GM23338 (cell line): ENCODE data around the gene WDR37. TPM values are rescaled to one million over a fixed set of nuclear protein-coding genes. Genes with fewer than 3 reads are reported as not detected.

ENCODE experiments used
- ATAC-seq: fragments of 200-7000 bp; cut with Tn5 transposase; 3 replicates; pipeline ENCODE4 v1.9.1; 2020
- DNase-seq: peaks from one replicate; pipeline ENCODE4 v3.0.0-alpha.2; 2015; ENCODE audit warnings: low spot score
- H2AFZ ChIP-seq: fragments of 200-600 bp; sonication (generic); 2 replicates; pipeline ENCODE4 v1.8.0; 2016; ENCODE audit warnings: antibody characterized with exemption, mild to moderate bottlenecking, moderate library complexity
- H3F3A ChIP-seq: fragments of 200-600 bp; sonication (generic); replicated peaks from 2 replicates; pipeline ENCODE4 v1.8.0; 2017; ENCODE audit warnings: antibody characterized with exemption, mixed run types, low read depth
- H3K27ac ChIP-seq: fragments of 200-600 bp; sonication (generic); 2 replicates; pipeline ENCODE4 v1.6.1; 2016; ENCODE audit warnings: low read depth
- H3K27me3 ChIP-seq: fragments of 200-600 bp; sonication (generic); 2 replicates; pipeline ENCODE4 v1.8.0; 2016; ENCODE audit warnings: mild to moderate bottlenecking, mixed run types, moderate library complexity; ENCODE audit not compliant: insufficient read depth
- H3K36me3 ChIP-seq: fragments of 200-600 bp; sonication (generic); 2 replicates; pipeline ENCODE4 v1.8.0; 2016; ENCODE audit warnings: mild to moderate bottlenecking; ENCODE audit not compliant: insufficient read depth
- H3K4me1 ChIP-seq: fragments of 200-600 bp; sonication (generic); 2 replicates; pipeline ENCODE4 v1.8.0; 2016; ENCODE audit warnings: mild to moderate bottlenecking, moderate library complexity; ENCODE audit not compliant: insufficient read depth
- H3K4me2 ChIP-seq: fragments of 200-600 bp; sonication (generic); 2 replicates; pipeline ENCODE4 v1.7.1; 2017; ENCODE audit warnings: mixed run types
- H3K4me3 ChIP-seq: fragments of 200-600 bp; sonication (generic); 2 replicates; pipeline ENCODE4 v1.6.1; 2016; ENCODE audit warnings: mixed run types
- H3K79me2 ChIP-seq: fragments of 200-600 bp; sonication (generic); replicated peaks from 2 replicates; pipeline ENCODE4 v1.8.0; 2017; ENCODE audit warnings: mild to moderate bottlenecking; ENCODE audit not compliant: insufficient read depth
- H3K9me2 ChIP-seq: fragments of 200-600 bp; sonication (generic); 2 replicates; pipeline ENCODE4 v1.8.0; 2017; ENCODE audit not compliant: insufficient read depth
- H4K20me1 ChIP-seq: fragments of 200-600 bp; sonication (generic); replicated peaks from 2 replicates; pipeline ENCODE4 v1.8.0; 2017; ENCODE audit warnings: mild to moderate bottlenecking; ENCODE audit not compliant: insufficient read depth
- H3K27ac Mint-ChIP-seq: 2 replicates; pipeline ENCODE4 v1.8.0; 2020; ENCODE audit warnings: inconsistent platforms, mild to moderate bottlenecking, moderate library complexity, mixed read lengths
- H3K27me3 Mint-ChIP-seq: 3 replicates; pipeline ENCODE4 v1.8.0; 2022; ENCODE audit warnings: low read depth, mild to moderate bottlenecking, moderate library complexity, mixed read lengths, inconsistent platforms; ENCODE audit not compliant: insufficient read depth, poor library complexity
- H3K36me3 Mint-ChIP-seq: 3 replicates; pipeline ENCODE4 v1.8.0; 2021; ENCODE audit warnings: low read depth, mild to moderate bottlenecking, inconsistent platforms, moderate library complexity, mixed read lengths
- H3K4me1 Mint-ChIP-seq: 3 replicates; pipeline ENCODE4 v1.8.0; 2020; ENCODE audit warnings: mild to moderate bottlenecking, inconsistent platforms, mixed read lengths
- H3K4me3 Mint-ChIP-seq: 3 replicates; pipeline ENCODE4 v1.8.0; 2021; ENCODE audit warnings: moderate library complexity, mild to moderate bottlenecking, inconsistent platforms, mixed read lengths
- H3K9me3 Mint-ChIP-seq: 3 replicates; pipeline ENCODE4 v1.8.0; 2020; ENCODE audit warnings: moderate library complexity, mild to moderate bottlenecking, inconsistent platforms, mixed read lengths
- CTCF ChIP-seq, 2 experiments: fragments of 200-600 bp in 1 of 2; sonication (generic) in 1 of 2; conservative IDR thresholded peaks; 2 replicates each; pipeline versions ENCODE4 v1.5.1 to v1.6.1; 2016 to 2017; ENCODE audit warnings: antibody characterized with exemption in 2 of 2, low read depth in 2 of 2, mild to moderate bottlenecking in 2 of 2, moderate library complexity in 1 of 2
- EZH2 ChIP-seq: fragments of 200-600 bp; sonication (generic); IDR thresholded peaks from one replicate; pipeline ENCODE4 v1.8.0; 2017; ENCODE audit warnings: antibody characterized with exemption, mild to moderate bottlenecking, low read depth; ENCODE audit not compliant: unreplicated experiment
- EZH2phosphoT487 ChIP-seq: fragments of 200-600 bp; sonication (generic); IDR thresholded peaks from one replicate; pipeline ENCODE4 v1.8.1; 2018; ENCODE audit warnings: antibody characterized with exemption; ENCODE audit not compliant: unreplicated experiment
- JUNB ChIP-seq: IDR thresholded peaks from one replicate; pipeline ENCODE4 v1.6.1; 2016; ENCODE audit warnings: antibody characterized with exemption; ENCODE audit not compliant: unreplicated experiment
- NANOG ChIP-seq: IDR thresholded peaks from 2 replicates; pipeline ENCODE4 v1.6.1; 2016; ENCODE audit warnings: antibody characterized with exemption, borderline replicate concordance
- POLR2AphosphoS5 ChIP-seq: IDR thresholded peaks from 2 replicates; pipeline ENCODE4 v1.6.1; 2016; ENCODE audit warnings: antibody characterized with exemption, low read depth
- REST ChIP-seq: IDR thresholded peaks from one replicate; pipeline ENCODE4 v1.6.1; 2018; ENCODE audit warnings: antibody characterized with exemption; ENCODE audit not compliant: unreplicated experiment
- ZNF114 ChIP-seq: fragments of 250-450 bp; sonication (Bioruptor Pico); IDR thresholded peaks from 2 replicates; pipeline ENCODE4 v1.5.0; 2020; ENCODE audit warnings: mild to moderate bottlenecking, moderate library complexity
- ZNF331 ChIP-seq: fragments of 250-450 bp; sonication (Bioruptor Pico); IDR thresholded peaks from 2 replicates; pipeline ENCODE4 v1.5.0; 2020; ENCODE audit warnings: low read depth, mild to moderate bottlenecking, moderate library complexity
- ZNF462 ChIP-seq: fragments of 250-450 bp; sonication (Bioruptor Pico); IDR thresholded peaks from 2 replicates; pipeline ENCODE4 v1.5.0; 2020; ENCODE audit warnings: mild to moderate bottlenecking, moderate library complexity
- polyA plus RNA-seq: library from polyadenylated mRNA; unstranded; fragments of >200 nt; fragmentation: Nextera tagmentation; extraction: Ambion mirVana; gene quantifications from 2 replicates; pipeline ENCODE4 v1.2.1, GENCODE V29; 2016
- total RNA-seq: library from RNA; depleted of rRNA; stranded (reverse); fragments of >200 nt; shearing (Covaris generic); gene quantifications from 2 replicates; pipeline ENCODE4 v1.2.3, GENCODE V29; 2014

Gene WDR37
- total and polyA plus RNA-seq, 2 experiments from 2014 or later = 6.0 to 10.2 TPM

GRCh38 chr10:1034758-1035157 lies 21.4 kb upstream of the WDR37 start (continued):
- TF ChIP-seq POLR2AphosphoS5 = no peak
- TF ChIP-seq EZH2 = no peak
- TF ChIP-seq NANOG = no peak
- no peak for TF ChIP-seq ZNF114 (CRISPR knock-in tag)
- no peak for TF ChIP-seq JUNB
- no peak for TF ChIP-seq REST
- no peak for TF ChIP-seq EZH2phosphoT487

GRCh38 chr10:1035201-1035600 lies 21.0 kb upstream of the WDR37 start:
- no peak overlapping the region for H2AFZ ChIP-seq
- H3K9me2 ChIP-seq = no peaks in the 10 kb centered on the region
- DNase-seq (no peak), ATAC-seq (peak; percentile 64)
- no peaks in the 10 kb centered on the region for H3K79me2 ChIP-seq
- peaks cover 12% of the 10 kb centered on the region for H4K20me1 ChIP-seq
- Mint-ChIP-seq H3K27ac (no peak overlapping the region; the same call in 1 of the 2 replicates), H3K4me3 (no peak overlapping the region), H3K27me3 (no peaks in the 10 kb centered on the region), H3K9me3 (no peaks in the 10 kb centered on the region), H3K36me3 (peaks cover 8% of the 10 kb centered on the region), H3K4me1 (peaks cover 12% of the 10 kb centered on the region; the same call in 2 of the 3 replicates)
- H3K27ac ChIP-seq = no peak overlapping the region
- H3F3A ChIP-seq = peaks cover 14% of the 10 kb centered on the region; the same call in 1 of the 2 replicates
- peaks cover 10% of the 10 kb centered on the region; the same call in 1 of the 2 replicates for H3K36me3 ChIP-seq
- peaks cover 2% of the 10 kb centered on the region; the same call in 1 of the 2 replicates for H3K4me1 ChIP-seq
- H3K27me3 ChIP-seq = no peaks in the 10 kb centered on the region
- no peak overlapping the region for H3K4me3 ChIP-seq
- no peak overlapping the region for H3K4me2 ChIP-seq
- TF ChIP-seq EZH2 (no peak), ZNF331 (no peak), REST (no peak), ZNF462 (CRISPR knock-in tag) (no peak), CTCF (conservative IDR thresholded peaks at IDR 0.05; ENCODE audit: low read depth in 2 of 2) (no peak), POLR2AphosphoS5 (no peak)
